Stomach (tissue), 4 donors: ENCODE data around the gene ATP9A.

Experiments
- POLR2A ChIP-seq, 4 donors: fragments of 450-650 bp; IDR thresholded peaks; one replicate each; pipeline ENCODE4 v1.6.1; 2016; ENCODE audit warnings: antibody characterized with exemption in 4 of 4, control low read depth in 2 of 4, mild to moderate bottlenecking in 1 of 4, moderate library complexity in 1 of 4
- POLR2AphosphoS5 ChIP-seq, 3 donors: sonication (generic); formaldehyde crosslinking; IDR thresholded peaks; one replicate each; pipeline ENCODE4 v1.6.1; 2016; ENCODE audit warnings: antibody characterized with exemption in 3 of 3
- TF ChIP-seq, protein P1 (sequence below), 7 experiments: fragments of 450-650 bp in 4 of 7; fragments of 200-600 bp in 3 of 7; sonication (generic) in 3 of 7; IDR thresholded peaks; one replicate each; pipeline ENCODE4 v1.5.1; 2016 to 2019; ENCODE audit warnings: antibody characterized with exemption in 7 of 7, control low read depth in 2 of 7, mild to moderate bottlenecking in 1 of 7

DNA sequence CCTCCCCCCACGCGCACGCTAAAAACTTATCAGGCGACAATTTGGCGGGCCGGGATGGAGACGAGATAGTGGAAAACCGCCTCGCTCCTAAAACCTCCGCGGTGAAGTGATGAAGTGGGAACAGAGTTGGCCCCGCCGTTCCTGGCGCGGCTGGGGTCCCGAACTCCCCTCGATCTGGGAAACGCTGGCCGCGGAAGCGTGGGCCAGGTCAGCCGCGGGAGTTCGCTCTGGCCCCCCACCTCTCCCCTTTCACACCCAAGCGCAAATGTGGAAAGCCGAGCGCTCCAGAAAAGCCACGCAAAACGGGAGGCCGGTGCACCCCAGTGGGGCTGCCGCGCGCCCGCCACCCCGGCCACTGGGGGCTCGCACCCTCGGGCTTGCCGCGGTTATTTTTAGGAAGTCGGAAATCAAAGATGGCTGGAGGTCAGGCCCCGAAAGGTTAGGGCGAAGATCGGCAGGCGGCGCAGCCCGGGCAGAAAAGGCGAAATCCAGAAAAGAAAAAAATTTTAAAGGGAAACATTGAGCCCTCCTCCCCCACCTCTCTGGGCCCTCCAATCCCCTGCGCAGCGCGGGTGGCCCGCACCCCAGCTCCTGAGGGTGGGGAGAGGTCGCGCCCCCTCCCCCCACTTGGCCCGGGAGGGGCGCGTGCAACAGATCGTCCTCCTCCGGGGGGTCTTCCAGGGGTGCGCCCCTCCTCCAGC is 33.1 kb upstream of the ATP9A start:
- TF ChIP-seq, protein P1, sequence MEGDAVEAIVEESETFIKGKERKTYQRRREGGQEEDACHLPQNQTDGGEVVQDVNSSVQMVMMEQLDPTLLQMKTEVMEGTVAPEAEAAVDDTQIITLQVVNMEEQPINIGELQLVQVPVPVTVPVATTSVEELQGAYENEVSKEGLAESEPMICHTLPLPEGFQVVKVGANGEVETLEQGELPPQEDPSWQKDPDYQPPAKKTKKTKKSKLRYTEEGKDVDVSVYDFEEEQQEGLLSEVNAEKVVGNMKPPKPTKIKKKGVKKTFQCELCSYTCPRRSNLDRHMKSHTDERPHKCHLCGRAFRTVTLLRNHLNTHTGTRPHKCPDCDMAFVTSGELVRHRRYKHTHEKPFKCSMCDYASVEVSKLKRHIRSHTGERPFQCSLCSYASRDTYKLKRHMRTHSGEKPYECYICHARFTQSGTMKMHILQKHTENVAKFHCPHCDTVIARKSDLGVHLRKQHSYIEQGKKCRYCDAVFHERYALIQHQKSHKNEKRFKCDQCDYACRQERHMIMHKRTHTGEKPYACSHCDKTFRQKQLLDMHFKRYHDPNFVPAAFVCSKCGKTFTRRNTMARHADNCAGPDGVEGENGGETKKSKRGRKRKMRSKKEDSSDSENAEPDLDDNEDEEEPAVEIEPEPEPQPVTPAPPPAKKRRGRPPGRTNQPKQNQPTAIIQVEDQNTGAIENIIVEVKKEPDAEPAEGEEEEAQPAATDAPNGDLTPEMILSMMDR (IDR thresholded peaks at IDR 0.05) = no peak
- no peak for TF ChIP-seq POLR2A (IDR thresholded peaks at IDR 0.05)
- TF ChIP-seq POLR2AphosphoS5 (IDR thresholded peaks at IDR 0.05) = no peak
